ENCODE data around the gene RASA2.

DNA sequence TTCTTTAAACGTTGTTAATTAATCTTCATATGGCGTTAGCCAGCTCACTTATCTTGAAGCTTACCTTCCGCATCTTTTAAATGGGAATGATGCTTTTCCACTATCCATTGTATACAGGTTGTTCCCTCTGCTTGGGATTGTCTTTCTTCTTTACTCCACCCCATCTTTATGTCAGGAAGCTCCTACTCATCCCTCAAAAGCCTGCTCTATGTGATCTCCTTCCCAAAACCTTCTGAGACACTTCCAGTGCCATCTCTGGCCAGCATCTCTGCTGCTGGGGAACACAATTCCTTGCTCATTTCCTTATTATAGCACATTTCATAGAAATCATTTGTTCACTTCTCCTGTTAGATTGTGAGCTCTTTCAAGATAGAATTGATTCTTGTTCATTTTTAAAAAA is 4.3 kb downstream of the RASA2 start:
- TF ChIP-seq, protein P1, sequence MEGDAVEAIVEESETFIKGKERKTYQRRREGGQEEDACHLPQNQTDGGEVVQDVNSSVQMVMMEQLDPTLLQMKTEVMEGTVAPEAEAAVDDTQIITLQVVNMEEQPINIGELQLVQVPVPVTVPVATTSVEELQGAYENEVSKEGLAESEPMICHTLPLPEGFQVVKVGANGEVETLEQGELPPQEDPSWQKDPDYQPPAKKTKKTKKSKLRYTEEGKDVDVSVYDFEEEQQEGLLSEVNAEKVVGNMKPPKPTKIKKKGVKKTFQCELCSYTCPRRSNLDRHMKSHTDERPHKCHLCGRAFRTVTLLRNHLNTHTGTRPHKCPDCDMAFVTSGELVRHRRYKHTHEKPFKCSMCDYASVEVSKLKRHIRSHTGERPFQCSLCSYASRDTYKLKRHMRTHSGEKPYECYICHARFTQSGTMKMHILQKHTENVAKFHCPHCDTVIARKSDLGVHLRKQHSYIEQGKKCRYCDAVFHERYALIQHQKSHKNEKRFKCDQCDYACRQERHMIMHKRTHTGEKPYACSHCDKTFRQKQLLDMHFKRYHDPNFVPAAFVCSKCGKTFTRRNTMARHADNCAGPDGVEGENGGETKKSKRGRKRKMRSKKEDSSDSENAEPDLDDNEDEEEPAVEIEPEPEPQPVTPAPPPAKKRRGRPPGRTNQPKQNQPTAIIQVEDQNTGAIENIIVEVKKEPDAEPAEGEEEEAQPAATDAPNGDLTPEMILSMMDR (IDR thresholded peaks at IDR 0.05 in 8 of 11, conservative IDR thresholded peaks at IDR 0.05 in 3 of 11) = no peak
- TF ChIP-seq POLR2A (IDR thresholded peaks at IDR 0.05) = no peak
